GM19099 (cell line): ENCODE results near the gene RGS6.

Source experiments
- POLR2A ChIP-seq: IDR thresholded peaks from 3 replicates; pipeline ENCODE4 v1.6.1; 2011; ENCODE audit warnings: low read depth; ENCODE audit not compliant: insufficient read length; ENCODE audit errors: extremely low read depth

The RGS6 gene

DNA sequence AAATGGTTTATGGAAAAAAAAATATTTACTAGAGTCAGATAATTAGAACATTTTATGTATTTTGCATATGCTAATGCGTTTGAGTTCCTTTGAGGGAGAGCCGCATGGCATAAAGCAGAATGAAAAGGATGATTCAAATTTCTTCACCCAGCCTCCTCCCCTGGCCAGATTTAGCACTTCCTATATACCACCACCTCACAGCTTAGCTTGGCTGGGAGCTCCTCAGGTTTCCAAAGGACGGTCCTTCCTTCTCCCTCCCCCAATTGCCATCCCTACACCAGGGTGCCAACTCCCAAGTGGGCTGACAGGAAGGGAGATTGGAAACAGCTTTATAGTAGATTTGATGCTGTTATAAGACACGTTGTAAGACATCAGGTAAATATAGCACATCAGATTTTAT is 157.4 kb downstream of the RGS6 start:
- no peak for TF ChIP-seq POLR2A

DNA sequence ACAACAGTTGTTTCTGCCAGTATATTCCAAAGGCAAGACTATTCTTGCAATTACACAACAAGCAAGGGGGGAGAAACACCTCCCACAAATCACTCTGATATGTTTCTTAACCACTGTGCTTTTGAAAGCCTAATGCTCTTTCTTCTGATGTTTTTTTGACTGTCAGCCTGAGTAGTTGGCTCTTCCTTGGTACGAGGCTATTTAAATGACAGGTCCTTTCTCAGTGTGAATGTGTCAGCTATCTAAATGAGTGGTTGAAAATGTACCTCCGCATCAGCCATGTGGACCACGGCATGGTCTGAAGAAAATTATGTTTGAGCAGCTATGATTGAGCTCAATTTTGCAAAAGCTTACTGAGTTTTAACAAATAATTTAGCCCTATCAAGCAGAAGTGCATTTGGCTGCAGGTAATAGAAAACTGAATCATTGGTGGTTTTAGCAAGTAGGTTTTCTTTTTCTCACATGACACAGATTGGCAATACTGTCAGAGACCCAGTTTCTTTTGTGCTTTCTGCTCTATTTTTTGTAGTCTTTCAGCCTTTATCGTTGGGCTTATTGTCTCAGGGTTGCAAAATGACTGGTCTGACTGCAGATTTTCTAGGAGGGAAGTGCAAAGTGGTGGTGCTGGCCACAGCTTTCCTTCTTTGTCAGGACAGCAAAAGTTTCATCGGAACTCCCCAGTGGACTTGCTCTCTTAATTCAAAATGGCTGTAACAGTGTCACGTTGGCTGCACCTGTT is 162.8 kb downstream of the RGS6 start:
- TF ChIP-seq POLR2A = no peak

DNA sequence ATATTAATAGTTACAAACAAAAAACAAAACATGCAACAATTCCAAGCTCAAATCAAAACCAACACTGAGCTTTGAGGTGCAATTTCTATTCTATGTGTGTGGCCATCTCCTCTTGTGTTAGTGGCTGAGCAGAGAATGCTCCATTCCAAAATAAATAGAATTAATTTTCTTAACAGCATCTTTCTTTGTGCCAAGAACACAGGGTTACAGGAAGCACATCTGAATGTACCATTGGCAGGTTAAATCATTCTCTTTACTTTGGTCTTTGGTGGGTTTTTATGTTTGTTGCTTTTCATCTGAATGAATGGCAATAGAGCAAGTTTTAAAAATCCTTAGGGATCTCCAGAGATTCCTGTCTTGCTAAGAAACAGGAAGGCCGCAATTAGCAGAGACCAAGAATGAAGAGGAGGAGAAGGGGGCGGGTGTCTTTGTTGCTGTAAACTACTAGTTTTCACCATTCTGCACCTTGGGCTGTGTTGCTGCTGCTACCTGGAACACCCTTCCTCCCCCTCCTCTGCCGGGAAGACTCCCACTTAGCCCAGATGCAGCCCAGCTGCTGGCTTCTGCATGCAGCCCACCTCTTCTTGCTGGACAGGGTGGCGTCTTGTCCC is 165.0 kb downstream of the RGS6 start:
- no peak for TF ChIP-seq POLR2A

DNA sequence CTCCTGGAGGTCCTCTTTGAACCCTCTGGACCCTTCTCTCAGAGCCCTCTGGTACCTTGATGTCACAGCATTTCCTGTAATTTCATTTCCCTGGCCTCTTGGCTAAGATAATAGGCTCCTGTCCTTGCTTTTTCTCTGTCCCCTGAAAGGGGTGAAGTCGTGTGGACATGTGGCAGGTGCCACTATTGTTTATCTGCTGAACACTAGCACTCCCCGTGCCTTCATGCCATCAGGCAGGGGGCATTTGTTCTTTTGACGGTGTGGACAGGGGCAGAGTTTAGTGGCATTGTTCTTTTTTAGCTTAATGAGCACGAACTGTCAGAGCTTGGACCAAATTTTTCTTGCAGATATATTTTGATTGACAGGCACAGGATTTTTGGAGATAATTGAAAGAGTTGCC is 166.0 kb downstream of the RGS6 start:
- TF ChIP-seq POLR2A = no peak

DNA sequence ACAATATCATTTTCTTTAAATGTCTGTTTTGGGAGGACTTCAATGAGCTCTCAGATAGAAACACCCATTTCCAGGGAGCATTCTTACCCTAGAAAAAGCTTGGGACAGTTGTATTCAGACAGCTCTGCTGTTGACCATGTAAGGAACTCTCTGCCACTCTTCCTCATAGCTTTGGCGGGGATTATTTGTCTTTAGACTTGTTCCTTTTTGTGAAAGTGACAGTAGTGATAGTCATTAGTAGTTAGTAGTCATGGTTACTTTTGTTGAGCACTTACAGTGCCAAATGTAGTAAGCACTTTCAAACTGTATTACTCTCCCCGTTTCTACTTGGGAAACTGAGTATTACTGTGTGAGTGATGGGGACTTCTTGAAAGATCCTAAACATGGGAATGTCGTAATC is 167.3 kb downstream of the RGS6 start:
- TF ChIP-seq POLR2A = no peak

DNA sequence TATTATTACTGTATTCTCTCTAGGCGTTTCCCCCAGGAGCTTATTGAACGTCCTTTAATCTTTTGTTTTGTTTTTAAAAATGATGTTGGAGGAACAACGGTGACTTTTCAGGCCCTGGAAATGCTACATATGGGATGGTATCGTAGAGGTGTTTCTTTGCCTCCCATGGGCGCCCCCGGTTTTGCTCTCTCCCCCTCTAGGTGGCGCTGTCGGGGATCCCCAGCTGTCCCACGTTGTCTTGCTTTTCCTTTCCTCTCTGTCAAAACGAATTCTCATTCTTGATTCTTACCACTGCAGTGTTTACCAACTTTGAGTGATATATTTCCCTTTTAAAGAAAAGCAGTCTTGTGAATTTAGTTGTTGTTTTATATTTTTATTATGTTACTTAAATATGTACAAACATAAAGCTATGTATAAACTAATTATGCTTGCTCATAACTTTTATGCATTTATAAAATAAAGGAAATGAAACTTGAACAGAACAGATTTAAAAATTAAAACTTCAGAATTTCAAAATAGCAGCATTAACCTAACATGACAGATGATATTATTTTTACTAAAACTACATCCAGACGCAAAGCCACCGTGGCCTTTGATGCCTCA is 171.9 kb downstream of the RGS6 start:
- no peak for TF ChIP-seq POLR2A

DNA sequence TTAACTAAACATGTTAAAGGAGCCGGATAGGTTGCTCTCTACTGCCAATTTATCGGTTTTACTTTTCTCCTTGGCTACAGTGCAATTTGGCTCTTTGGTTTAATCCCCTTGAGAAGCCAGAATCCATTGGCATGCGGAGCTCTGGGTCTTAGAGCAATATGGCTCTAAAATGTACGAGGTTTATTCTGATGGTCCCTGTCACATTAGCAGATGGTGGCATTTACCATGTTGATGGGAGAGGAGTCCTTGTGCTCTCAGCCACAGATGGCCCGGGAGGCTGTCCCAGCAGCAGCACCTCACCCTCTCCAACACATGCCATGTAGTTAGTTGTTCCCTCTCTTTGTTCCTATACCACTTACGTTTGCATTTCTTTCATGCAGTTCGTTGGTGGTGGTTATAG is 179.7 kb downstream of the RGS6 start:
- no peak for TF ChIP-seq POLR2A

DNA sequence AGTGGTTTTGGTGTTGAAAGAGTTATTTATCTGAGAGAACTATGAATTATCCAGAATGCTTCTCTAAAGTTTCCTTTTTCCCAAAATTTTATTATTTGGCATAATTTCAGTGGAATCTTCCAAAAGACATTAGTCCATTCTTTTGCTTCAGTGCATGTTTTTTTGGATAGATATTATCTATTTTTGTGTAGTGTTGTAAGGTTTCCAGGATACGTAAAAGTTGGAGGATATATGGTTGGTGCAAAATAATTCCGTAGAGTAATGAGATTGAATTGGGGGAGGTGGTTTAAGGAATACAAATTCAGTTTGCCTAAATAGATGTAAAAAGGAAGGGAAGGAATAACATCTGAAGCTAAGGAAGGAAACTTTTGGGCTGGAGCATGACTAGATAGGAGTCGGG is 186.6 kb downstream of the RGS6 start:
- TF ChIP-seq POLR2A = no peak

DNA sequence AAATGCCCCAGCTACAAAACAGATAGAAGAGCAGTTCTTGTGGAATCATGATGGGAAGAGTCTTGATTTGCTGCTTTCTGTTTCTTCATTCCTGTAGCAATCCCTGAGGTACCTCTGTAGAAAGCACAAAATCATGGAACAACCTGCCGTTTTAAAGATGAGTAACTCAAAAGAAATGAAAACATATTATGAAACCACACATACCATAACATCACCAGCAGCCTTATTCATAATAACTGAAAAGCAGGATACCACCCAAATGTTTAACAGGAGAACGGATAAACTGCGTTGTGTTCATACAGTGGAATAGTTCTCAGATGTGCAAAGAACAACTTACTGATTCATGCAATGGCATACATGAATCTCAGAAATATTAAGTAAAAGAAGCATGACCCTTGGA is 188.1 kb downstream of the RGS6 start:
- no peak for TF ChIP-seq POLR2A

DNA sequence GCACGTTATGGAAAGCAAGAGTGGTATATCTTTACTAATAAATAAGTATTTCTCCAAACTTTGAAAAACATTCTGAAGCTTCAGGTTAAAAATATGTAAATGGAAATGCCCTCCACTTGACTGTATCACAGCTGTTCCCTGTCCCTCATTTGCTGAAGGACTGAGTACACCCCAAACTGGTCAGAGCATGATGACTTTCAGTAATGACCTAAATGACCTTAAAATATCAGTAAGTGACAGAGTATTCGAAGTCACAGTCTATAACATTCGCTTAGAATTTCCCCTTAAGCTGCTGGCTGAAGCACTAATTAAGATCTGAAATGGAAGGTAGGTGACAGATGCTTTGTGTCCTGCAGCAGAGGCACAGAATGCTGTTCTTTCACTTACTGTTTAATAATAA is 191.5 kb downstream of the RGS6 start:
- TF ChIP-seq POLR2A = no peak

DNA sequence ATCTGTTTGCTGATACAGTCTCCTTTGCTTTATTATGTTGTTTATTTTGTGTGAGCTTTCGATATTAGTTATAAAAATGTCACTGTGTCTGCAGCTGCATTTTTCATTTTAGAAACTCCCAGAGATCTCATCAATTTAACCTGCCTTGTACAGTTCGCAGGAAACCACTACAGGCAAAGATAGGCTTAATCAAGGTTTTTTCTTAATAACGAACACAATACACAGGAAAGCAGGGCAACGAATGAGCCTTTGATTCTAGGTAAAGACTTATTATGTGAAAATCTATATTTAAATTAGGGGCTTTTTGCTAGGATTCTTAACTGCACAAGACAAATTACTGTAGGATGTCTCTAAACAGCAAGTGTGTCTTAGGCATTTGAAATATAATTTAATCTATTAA is 191.9 kb downstream of the RGS6 start:
- TF ChIP-seq POLR2A = no peak

DNA sequence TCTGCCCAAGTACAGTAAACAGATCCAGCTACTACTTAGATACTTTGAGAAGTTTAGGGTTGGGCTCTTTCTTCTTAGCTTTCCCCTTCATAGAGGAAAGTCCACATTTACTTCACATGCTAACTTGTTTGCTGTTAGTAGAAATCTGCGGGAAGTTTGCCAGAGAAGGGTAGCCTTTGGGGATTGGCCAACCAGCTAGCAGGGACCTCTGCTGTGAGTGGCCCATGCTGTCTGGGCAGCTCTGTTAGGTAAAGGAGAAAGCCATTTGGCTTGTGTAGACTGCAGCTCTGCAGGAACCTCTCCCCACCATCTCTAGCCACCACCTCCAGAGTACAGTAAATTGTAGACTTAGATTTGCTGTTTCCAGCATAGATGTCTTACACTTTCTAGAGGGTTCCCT is 193.9 kb downstream of the RGS6 start:
- no peak for TF ChIP-seq POLR2A

DNA sequence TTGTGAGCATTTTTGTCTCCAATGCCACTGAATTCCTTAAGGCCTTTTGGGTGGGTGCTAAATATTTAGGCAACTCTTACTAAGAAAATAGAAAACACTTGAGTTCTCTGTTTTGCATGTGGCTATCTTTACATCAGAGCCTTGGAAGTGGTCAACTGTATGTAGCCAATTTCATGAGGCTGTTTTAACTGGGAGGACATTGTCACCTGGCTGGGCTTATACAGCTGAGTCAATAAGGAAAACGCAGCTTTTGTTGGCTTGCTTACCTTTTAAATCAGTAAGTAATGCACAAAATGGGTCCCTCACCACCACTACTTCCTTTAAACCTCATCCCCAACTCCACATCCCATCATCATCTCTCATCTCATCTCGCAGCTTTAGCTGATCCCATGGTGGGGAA is 194.3 kb downstream of the RGS6 start:
- TF ChIP-seq POLR2A = no peak

DNA sequence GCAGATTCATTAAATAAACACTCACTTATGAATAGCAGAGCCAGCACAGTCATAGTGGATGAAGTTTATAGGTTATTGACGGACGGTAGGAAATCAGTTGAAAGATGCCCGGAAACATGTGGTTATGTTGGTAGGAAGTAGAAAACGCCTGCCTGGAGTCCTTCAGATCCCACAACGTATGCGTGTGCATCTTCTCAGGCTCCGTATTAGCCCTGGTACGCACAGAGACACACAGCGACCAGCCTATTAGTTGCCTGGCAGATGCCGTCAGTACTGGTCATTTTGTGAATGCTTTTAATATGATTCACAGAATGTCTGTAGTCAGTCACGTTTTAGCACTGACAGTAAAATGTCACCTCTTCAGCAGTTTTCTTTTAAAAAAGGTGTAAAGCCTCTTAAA is 196.4 kb downstream of the RGS6 start:
- TF ChIP-seq POLR2A = no peak

DNA sequence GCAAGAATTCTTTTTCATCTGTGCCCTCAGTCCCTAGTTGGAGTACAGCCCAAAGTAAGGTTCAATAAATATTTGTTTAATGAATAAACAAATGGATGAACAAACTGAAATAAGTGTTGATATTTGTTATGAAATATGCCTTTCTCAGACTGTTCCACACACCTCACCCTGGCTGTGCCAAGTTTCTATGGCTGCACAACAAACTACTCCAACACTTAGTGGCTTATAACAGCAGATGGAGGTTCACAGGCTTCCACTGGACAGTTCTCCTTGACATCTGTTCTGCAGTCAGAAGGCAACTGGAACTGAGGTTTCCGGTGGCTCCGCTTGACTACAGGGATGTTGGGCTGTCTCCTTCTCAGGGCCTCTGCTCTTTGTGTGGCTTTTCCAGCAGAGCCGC is 197.1 kb downstream of the RGS6 start:
- no peak for TF ChIP-seq POLR2A

DNA sequence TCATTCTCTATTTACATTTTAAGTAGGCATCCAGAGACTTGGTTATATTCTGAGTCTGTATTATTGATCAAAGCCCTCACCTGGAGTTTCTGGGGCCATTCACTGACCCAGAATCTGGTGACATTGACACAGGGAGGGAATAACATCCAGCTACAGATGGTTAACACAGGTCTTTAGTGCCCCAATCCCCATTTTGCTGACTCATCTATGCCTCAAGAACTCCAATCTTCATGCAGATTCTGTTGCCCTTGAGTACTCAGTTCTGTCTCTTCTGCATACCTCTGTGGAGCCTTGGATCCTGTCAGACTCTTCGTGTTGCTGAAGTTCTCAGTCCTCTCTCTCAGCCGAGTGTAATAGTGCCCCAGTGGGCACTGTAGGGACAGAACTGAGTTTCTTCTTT is 208.9 kb downstream of the RGS6 start:
- TF ChIP-seq POLR2A = no peak
